PC-3 (cell line): ENCODE data around the gene GBX1. TPM values are rescaled to one million over a fixed set of nuclear protein-coding genes. Genes with fewer than 3 reads are reported as not detected.

Source experiments
- ATAC-seq: fragments of 200-7000 bp; cut with Tn5 transposase; 2 replicates; pipeline ENCODE4 v1.9.1; 2020; ENCODE audit warnings: mild to moderate bottlenecking, moderate library complexity
- BruUV-seq: library from RNA; stranded (reverse); fragments of 400-500 nt; replicated peaks from 2 replicates; lab custom pipeline; 2021; lab: Mats Ljungman, UMichigan
- CTCF ChIA-PET: fragments of 300-600 bp; sonication (Branson Sonifier 250); formaldehyde crosslinking; loops from one replicate; lab custom pipeline; 2022; ENCODE audit warnings: antibody characterized with exemption; lab: Charles Lee
- POLR2A ChIA-PET: fragments of 300-600 bp; sonication (Branson Sonifier 250); formaldehyde crosslinking; loops from one replicate; lab custom pipeline; 2022; ENCODE audit warnings: antibody characterized with exemption; ENCODE audit not compliant: unreplicated experiment; lab: Charles Lee
- DNase-seq: peaks from one replicate; pipeline ENCODE4 v3.0.0-alpha.2; 2015
- H2AFZ ChIP-seq: fragments of 300-600 bp; sonication (generic); 2 replicates; pipeline ENCODE4 v1.6.0; 2016; ENCODE audit warnings: antibody characterized with exemption, low read length
- H3F3A ChIP-seq: fragments of 300-600 bp; sonication (generic); one replicate; pipeline ENCODE4 v1.6.0; 2017; ENCODE audit warnings: antibody characterized with exemption, low read length, control low read depth, mild to moderate bottlenecking; ENCODE audit not compliant: unreplicated experiment
- H3K27ac ChIP-seq: fragments of 300-600 bp; sonication (generic); 2 replicates; pipeline ENCODE4 v1.5.1; 2016; ENCODE audit warnings: mild to moderate bottlenecking, low read length
- H3K27me3 ChIP-seq: fragments of 300-600 bp; sonication (generic); 2 replicates; pipeline ENCODE4 v1.6.1; 2016; ENCODE audit warnings: low read length, mixed read lengths
- H3K36me3 ChIP-seq: fragments of 300-600 bp; sonication (generic); 2 replicates; pipeline ENCODE4 v1.6.1; 2016; ENCODE audit warnings: low read depth, mixed run types, low read length, mixed read lengths
- H3K4me1 ChIP-seq: fragments of 300-600 bp; sonication (generic); 2 replicates; pipeline ENCODE4 v1.5.1; 2016; ENCODE audit warnings: low read length; ENCODE audit not compliant: insufficient read depth
- H3K4me2 ChIP-seq: fragments of 300-600 bp; sonication (generic); 2 replicates; pipeline ENCODE4 v1.6.0; 2016; ENCODE audit warnings: low read length
- H3K4me3 ChIP-seq: fragments of 300-600 bp; sonication (generic); 2 replicates; pipeline ENCODE4 v1.5.1; 2016; ENCODE audit warnings: mild to moderate bottlenecking, low read length, mixed read lengths
- H3K79me2 ChIP-seq: fragments of 300-600 bp; sonication (generic); 2 replicates; pipeline ENCODE4 v1.6.1; 2017; ENCODE audit warnings: low read length, mixed read lengths
- H3K9ac ChIP-seq: fragments of 300-600 bp; sonication (generic); 2 replicates; pipeline ENCODE4 v1.6.0; 2016; ENCODE audit warnings: mild to moderate bottlenecking, low read length
- H3K9me2 ChIP-seq: fragments of 300-600 bp; sonication (generic); replicated peaks from 2 replicates; pipeline ENCODE4 v1.6.1; 2016; ENCODE audit warnings: mixed run types, low read length, mixed read lengths
- H3K9me3 ChIP-seq: fragments of 300-600 bp; sonication (generic); 2 replicates; pipeline ENCODE4 v1.6.1; 2016; ENCODE audit warnings: low read length, mixed read lengths
- H4K20me1 ChIP-seq: fragments of 300-600 bp; sonication (generic); 2 replicates; pipeline ENCODE4 v1.6.1; 2016; ENCODE audit warnings: low read length, mixed read lengths
- CTCF ChIP-seq: fragments of 300-600 bp; sonication (generic); conservative IDR thresholded peaks from 2 replicates; pipeline ENCODE4 v1.5.1; 2017; ENCODE audit warnings: antibody characterized with exemption, low read depth, mild to moderate bottlenecking, low read length
- EZH2 ChIP-seq: fragments of 300-600 bp; sonication (generic); IDR thresholded peaks from one replicate; pipeline ENCODE4 v1.6.1; 2017; ENCODE audit warnings: antibody characterized with exemption, mild to moderate bottlenecking, low read length; ENCODE audit not compliant: unreplicated experiment
- EZH2phosphoT487 ChIP-seq: fragments of 300-600 bp; sonication (generic); IDR thresholded peaks from 2 replicates; pipeline ENCODE4 v1.6.1; 2018; ENCODE audit warnings: mild to moderate bottlenecking, antibody characterized with exemption, low read length, borderline replicate concordance
- intact Hi-C: fragments of 100-400 bp; cut with micrococcal nuclease; formaldehyde crosslinking; loops from 2 replicates; pipeline ENCODE4 v1.9.0; 2023
- total RNA-seq: library from RNA; depleted of rRNA; stranded (reverse); fragments of >200 nt; gene quantifications from 2 replicates; pipeline ENCODE4 v1.2.3, GENCODE V29; 2014

GBX1 gene
- total RNA-seq, 1 experiment from 2014 or later = not detected

DNA sequence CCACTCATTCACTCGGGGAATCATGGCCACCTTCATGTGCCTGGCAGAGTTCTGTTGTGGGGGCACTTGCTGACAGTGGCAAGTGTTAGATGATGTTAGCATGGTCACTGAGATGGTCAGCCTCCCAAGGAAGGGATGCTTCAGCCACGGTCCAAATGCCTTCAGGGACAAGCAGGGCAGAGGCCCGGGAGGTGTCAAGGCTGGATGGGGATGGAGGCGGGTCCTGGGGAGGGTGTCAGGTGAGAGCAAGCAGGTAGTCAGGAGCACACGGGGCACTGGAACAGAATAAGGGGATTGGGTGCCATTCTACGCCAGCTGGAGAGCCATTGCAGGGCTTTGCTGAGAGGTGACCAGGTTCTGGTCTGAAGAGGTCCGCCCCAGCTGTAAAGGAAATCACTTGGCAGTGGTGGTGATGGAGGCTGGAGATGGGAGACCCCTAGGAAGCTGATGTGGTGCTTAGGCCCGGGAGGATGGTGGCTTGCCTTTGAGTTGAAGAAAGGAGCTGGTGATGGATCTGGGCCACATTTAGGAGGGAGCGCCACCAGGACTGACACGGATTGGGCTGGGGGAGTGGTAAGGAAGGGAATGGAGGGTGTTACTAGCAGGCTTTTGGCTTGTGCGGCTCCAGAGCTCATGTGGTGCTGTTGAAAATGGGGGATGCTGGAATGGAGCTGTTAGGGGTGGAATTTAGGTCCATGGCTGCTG lies 57.1 kb downstream of the GBX1 start:
- Histone ChIP-seq H3K9ac (no peak overlapping the region), H3K4me1 (peaks cover 17% of the 10 kb centered on the region), H3K9me2 (no peaks in the 10 kb centered on the region), H3K79me2 (peaks cover 25% of the 10 kb centered on the region), H3F3A (peaks cover 7% of the 10 kb centered on the region), H3K36me3 (no peaks in the 10 kb centered on the region), H3K27me3 (no peaks in the 10 kb centered on the region), H3K4me2 (no peak overlapping the region), H2AFZ (no peak overlapping the region), H3K9me3 (no peaks in the 10 kb centered on the region), H4K20me1 (peaks cover 11% of the 10 kb centered on the region; the same call in 1 of the 2 replicates), H3K27ac (no peak overlapping the region), H3K4me3 (no peak overlapping the region)
- POLR2A ChIA-PET = no interaction called here
- intact Hi-C loops = loop anchor here (5.0 to 10.0 kb wide), 3 partner anchors 33 to 213 kb away; partner anchors contain the start of gene KCNH2
- peak; percentile 7 for DNase-seq
- no peak for TF ChIP-seq EZH2
- no peak for TF ChIP-seq CTCF
- TF ChIP-seq EZH2phosphoT487 = no peak
- no peak for ATAC-seq
- CTCF ChIA-PET = interaction anchor here (1.4 to 1.9 kb wide), 2 partner anchors 48 to 82 kb away, joined by 10 to 12 read pairs; partner anchors contain the start of gene ABCB8
- no TSS peak for BruUV-seq

- Histone ChIP-seq H4K20me1 (peaks cover 11% of the 10 kb centered on the region; the same call in 1 of the 2 replicates), H3K79me2 (peaks cover 29% of the 10 kb centered on the region)
- POLR2A ChIA-PET = no interaction called here
Measured at GRCh38 chr7:151109094-151110048, 58.1 kb downstream of the GBX1 start.

More at GRCh38 chr7:151109094-151110048, 58.1 kb downstream of the GBX1 start:
- no TSS peak for BruUV-seq
- Histone ChIP-seq H3K9me2 (no peaks in the 10 kb centered on the region), H3K27ac (no peak overlapping the region), H3K4me1 (peaks cover 16% of the 10 kb centered on the region), H3K27me3 (no peaks in the 10 kb centered on the region), H3F3A (peaks cover 7% of the 10 kb centered on the region), H3K9ac (no peak overlapping the region), H2AFZ (no peak overlapping the region), H3K9me3 (no peaks in the 10 kb centered on the region), H3K4me2 (no peak overlapping the region), H3K4me3 (no peak overlapping the region), H3K36me3 (no peaks in the 10 kb centered on the region)
- CTCF ChIA-PET = interaction anchor here (0.6 kb wide), 2 partner anchors 32 to 38 kb away, joined by 3 to 6 read pairs; no protein-coding TSS in a partner anchor
- no peak for DNase-seq
- intact Hi-C loops = loop anchor here (5.0 to 10.0 kb wide), 3 partner anchors 32 to 212 kb away; partner anchors contain the start of gene KCNH2
- ATAC-seq = no peak
- TF ChIP-seq EZH2phosphoT487 (no peak), EZH2 (no peak), CTCF (no peak)
